ENCODE measurements around the gene ELOVL5. TPM values are rescaled to one million over a fixed set of nuclear protein-coding genes. Genes with fewer than 3 reads are reported as not detected.
A peak's percentile ranks its signal among the peaks of the same experiment; 100 is the strongest.
"Not testable (repeated sequence)": the region's sequence is repeated elsewhere in the genome, so short reads cannot be mapped to it uniquely, and the experiment has no call there.

Gene ELOVL5
- total and polyA plus RNA-seq, 12 donors: 31.4 to 1,320 (median 161) TPM

DNA sequence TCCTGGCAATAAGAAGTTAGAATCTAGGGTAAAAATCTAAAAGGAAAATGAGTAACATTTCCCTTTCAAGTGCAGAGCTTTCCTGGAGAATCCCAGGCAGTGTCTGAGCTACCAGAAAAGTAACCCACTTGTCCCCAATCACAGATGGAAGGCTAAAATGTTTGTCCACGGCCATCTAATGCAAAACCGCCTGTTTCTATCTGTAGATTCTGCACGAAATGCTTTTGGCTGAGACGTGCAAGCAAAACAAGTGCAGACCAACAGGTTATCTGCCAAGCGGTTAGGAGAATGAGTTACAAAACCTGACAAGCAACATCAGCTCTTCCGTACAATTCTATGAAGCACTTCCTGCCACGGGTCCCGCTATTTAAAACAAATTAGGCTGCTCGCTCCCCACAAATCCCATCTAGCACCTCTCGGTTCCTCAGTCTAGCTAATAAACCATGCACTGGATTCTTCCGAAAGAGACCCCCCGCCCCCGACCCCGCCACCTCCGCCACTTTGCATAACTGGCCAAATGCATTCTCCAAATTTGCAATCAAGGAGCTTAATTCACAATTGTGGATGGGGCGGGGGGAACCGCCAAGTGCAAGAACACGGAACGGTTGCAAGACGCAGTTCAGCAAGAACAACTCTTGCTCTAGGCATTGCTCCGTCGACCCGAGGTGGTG is 1.4 kb downstream of the ELOVL5 start:
- H3K27me3 ChIP-seq: no peaks in the 10 kb centered on the region
- peak overlapping the region in 3 of 4 donors; percentile 59 to 87 (median 86) for H3K4me3 ChIP-seq
- H3K4me1 ChIP-seq (replicated peaks in 1 of 2): peaks cover 8 to 26% of the 10 kb centered on the region in 2 donors
- DNase-seq: peak in 1 of 7 donors; percentile 19
- peak overlapping the region; percentile 77 to 100 (median 98) for H3K27ac ChIP-seq
- no peaks in the 10 kb centered on the region for H3K36me3 ChIP-seq (replicated peaks in 1 of 2)
- H3K9me3 ChIP-seq (replicated peaks in 1 of 3): no peaks in the 10 kb centered on the region
- TF ChIP-seq POLR2A (IDR thresholded peaks at IDR 0.05): no peak
- TF ChIP-seq, protein P1, sequence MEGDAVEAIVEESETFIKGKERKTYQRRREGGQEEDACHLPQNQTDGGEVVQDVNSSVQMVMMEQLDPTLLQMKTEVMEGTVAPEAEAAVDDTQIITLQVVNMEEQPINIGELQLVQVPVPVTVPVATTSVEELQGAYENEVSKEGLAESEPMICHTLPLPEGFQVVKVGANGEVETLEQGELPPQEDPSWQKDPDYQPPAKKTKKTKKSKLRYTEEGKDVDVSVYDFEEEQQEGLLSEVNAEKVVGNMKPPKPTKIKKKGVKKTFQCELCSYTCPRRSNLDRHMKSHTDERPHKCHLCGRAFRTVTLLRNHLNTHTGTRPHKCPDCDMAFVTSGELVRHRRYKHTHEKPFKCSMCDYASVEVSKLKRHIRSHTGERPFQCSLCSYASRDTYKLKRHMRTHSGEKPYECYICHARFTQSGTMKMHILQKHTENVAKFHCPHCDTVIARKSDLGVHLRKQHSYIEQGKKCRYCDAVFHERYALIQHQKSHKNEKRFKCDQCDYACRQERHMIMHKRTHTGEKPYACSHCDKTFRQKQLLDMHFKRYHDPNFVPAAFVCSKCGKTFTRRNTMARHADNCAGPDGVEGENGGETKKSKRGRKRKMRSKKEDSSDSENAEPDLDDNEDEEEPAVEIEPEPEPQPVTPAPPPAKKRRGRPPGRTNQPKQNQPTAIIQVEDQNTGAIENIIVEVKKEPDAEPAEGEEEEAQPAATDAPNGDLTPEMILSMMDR (IDR thresholded peaks at IDR 0.05): no peak
- 0 to 4% (median 0%) methylated on average over 15 to 23 of the region's 23 CpGs for WGBS, 4 donors
- intact Hi-C loops (cut with DNase I): loop anchor here in 1 of 2 donors (10.0 kb wide), 2 partner anchors 137 to 173 kb away; no protein-coding TSS in a partner anchor

DNA sequence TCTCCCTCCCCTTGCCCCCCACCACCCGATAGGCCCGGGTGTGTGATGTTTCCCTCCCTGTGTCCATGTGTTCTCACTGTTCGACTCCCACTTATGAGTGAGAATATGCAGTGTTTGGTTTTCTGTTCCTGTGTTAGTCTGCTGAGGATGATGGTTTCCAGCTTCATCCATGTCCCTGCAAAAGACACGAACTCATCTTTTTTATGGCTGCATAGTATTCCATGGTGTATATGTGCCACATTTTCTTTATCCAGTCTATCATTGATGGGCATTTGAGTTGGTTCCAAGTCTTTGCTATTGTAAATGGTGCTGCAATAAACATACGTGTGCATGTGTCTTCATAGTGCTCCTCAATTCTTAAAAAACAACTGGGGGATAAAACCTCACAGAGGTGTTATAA is 2.7 kb downstream of the ELOVL5 start:
- H3K4me3 ChIP-seq; DNase-seq; H3K27ac ChIP-seq; H3K9me3 ChIP-seq (replicated peaks in 1 of 3); H3K27me3 ChIP-seq; H3K36me3 ChIP-seq (replicated peaks in 1 of 2): not testable (repeated sequence)
- peaks cover 11 to 39% of the 10 kb centered on the region in 2 donors for H3K4me1 ChIP-seq (replicated peaks in 1 of 2)
- intact Hi-C loops (cut with DNase I): loop anchor here in 1 of 2 donors (10.0 kb wide), 2 partner anchors 139 to 171 kb away; no protein-coding TSS in a partner anchor
- 77 to 97% (median 94%) methylated on average over 5 of the region's 5 CpGs for WGBS, 4 donors

DNA sequence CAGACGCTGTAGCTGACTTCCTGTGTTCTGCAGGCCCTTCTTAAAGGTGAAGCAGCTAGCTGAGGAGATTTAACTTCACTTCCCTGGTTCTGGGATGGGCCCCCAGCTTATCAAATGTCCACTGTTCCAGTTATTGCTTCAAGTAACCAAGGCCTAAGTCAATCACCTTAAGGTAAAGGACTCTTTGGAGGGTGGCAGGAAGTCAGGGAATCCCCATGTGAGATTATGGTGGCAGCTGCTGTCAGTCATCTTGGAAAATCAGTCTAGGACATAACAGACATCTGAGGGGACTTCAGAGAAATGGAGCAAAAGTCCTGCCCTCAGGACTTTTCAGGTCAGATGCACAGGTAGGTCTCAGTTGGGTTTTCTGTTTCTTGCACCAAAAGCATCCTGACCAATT is 3.8 kb downstream of the ELOVL5 start:
- Histone ChIP-seq H3K36me3 (replicated peaks in 1 of 2) (no peaks in the 10 kb centered on the region), H3K27me3 (no peaks in the 10 kb centered on the region), H3K4me1 (replicated peaks in 1 of 2) (peaks cover 11 to 48% of the 10 kb centered on the region in 2 donors), H3K4me3 (no peak overlapping the region), H3K9me3 (replicated peaks in 1 of 3) (no peaks in the 10 kb centered on the region), H3K27ac (no peak overlapping the region)
- intact Hi-C loops (cut with DNase I): loop anchor here in 1 of 2 donors (10.0 kb wide), 2 partner anchors 140 to 170 kb away; no protein-coding TSS in a partner anchor
- DNase-seq: no peak
- 43 to 74% (median 55%) methylated on average over 1 of the region's 1 CpG for WGBS, 4 donors
- TF ChIP-seq, protein P1 (IDR thresholded peaks at IDR 0.05): no peak
- TF ChIP-seq POLR2A (IDR thresholded peaks at IDR 0.05): no peak

DNA sequence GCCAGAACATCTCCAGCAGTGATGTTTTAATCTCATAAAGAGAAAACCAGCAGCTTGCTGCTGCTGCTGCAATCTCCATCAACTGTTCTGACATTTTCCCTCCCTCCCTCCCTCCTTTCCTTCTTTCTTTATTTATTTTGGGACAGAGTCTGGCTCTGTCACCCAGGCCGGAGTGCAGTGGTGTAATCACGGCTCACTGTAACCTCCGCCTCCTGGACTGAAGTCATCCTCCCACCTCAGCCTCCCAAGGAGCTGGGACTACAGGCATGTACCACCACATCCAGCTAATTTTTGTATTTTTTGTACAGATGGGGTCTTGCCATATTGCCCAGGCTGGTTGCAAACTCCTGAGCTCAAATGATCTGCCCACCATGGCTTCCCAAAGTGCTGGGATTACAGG is 5.7 kb downstream of the ELOVL5 start:
- Histone ChIP-seq H3K36me3 (replicated peaks in 1 of 2) (no peaks in the 10 kb centered on the region), H3K27me3 (no peaks in the 10 kb centered on the region), H3K27ac (peak overlapping the region in 2 of 5 donors; percentile 4 to 9), H3K9me3 (replicated peaks in 1 of 3) (no peaks in the 10 kb centered on the region), H3K4me1 (replicated peaks in 1 of 2) (peaks cover 11 to 64% of the 10 kb centered on the region in 2 donors), H3K4me3 (no peak overlapping the region)
- 20 to 44% (median 36%) methylated on average over 3 of the region's 3 CpGs for WGBS, 4 donors
- intact Hi-C loops (cut with DNase I): loop anchor here in 1 of 2 donors (10.0 kb wide), 2 partner anchors 142 to 168 kb away; no protein-coding TSS in a partner anchor
- peak in 3 of 7 donors; percentile 38 to 51 (median 46) for DNase-seq
- no peak for TF ChIP-seq POLR2A (IDR thresholded peaks at IDR 0.05)
- TF ChIP-seq, protein P1 (IDR thresholded peaks at IDR 0.05): no peak

Data from adrenal gland (tissue), 12 donors.